GM19455 (cell line): ENCODE results near the gene RAB29.
"Not testable (repeated sequence)": the region's sequence is repeated elsewhere in the genome, so short reads cannot be mapped to it uniquely, and the experiment has no call there.

Experiments
- ATAC-seq: cut with Tn5 transposase; IDR thresholded peaks from one replicate; pipeline ENCODE4 v1.9.1; 2021; ENCODE audit not compliant: unreplicated experiment

The RAB29 gene

GRCh38 chr1:205775015-205775716 lies at the start of gene RAB29:
Gene RAB29, minus strand, starts transcription at chr1:205775482. Its CDS starts 526 bp downstream, at chr1:205774956.
- peak; percentile 83 for ATAC-seq

- no peak for ATAC-seq
Measured at GRCh38 chr1:205824180-205824579, 48.9 kb upstream of the RAB29 start.

- not testable (repeated sequence) for ATAC-seq
Measured at GRCh38 chr1:205823260-205823659, 48.0 kb upstream of the RAB29 start.

GRCh38 chr1:205822397-205822796 lies 47.1 kb upstream of the RAB29 start:
- no peak for ATAC-seq

GRCh38 chr1:205817988-205818387 lies 42.7 kb upstream of the RAB29 start:
- no peak for ATAC-seq

GRCh38 chr1:205817364-205817763 lies 42.1 kb upstream of the RAB29 start:
- ATAC-seq = no peak

GRCh38 chr1:205813755-205814058 lies 38.4 kb upstream of the RAB29 start:
- peak; percentile 10 for ATAC-seq

GRCh38 chr1:205812878-205813754 lies 37.8 kb upstream of the RAB29 start, which contains the start of gene SLC41A1:
Gene SLC41A1, minus strand, starts transcription at chr1:205813198. Its CDS starts 2,757 bp downstream, at chr1:205810441.
- ATAC-seq = peak; percentile 85

GRCh38 chr1:205812271-205812877 lies 37.1 kb upstream of the RAB29 start:
- ATAC-seq = peak; percentile 7

- no peak for ATAC-seq
Measured at GRCh38 chr1:205811660-205812059, 36.4 kb upstream of the RAB29 start.

GRCh38 chr1:205810448-205811157 lies 35.3 kb upstream of the RAB29 start:
- ATAC-seq = no peak

GRCh38 chr1:205809942-205810345 lies 34.7 kb upstream of the RAB29 start:
- ATAC-seq = no peak

GRCh38 chr1:205809469-205809868 lies 34.2 kb upstream of the RAB29 start:
- no peak for ATAC-seq

- ATAC-seq = no peak
Measured at GRCh38 chr1:205805082-205805711, 29.9 kb upstream of the RAB29 start.

GRCh38 chr1:205804605-205805004 lies 29.3 kb upstream of the RAB29 start:
- ATAC-seq = no peak

GRCh38 chr1:205803986-205804385 lies 28.7 kb upstream of the RAB29 start:
- ATAC-seq = no peak

- ATAC-seq = no peak
Measured at GRCh38 chr1:205802060-205802459, 26.8 kb upstream of the RAB29 start.

- ATAC-seq = no peak
Measured at GRCh38 chr1:205800981-205801703, 25.9 kb upstream of the RAB29 start.

GRCh38 chr1:205800427-205800826 lies 25.1 kb upstream of the RAB29 start:
- ATAC-seq = no peak

- no peak for ATAC-seq
Measured at GRCh38 chr1:205798577-205798976, 23.3 kb upstream of the RAB29 start.
